GM12878 (cell line): ENCODE results near the gene VEPH1. TPM values are rescaled to one million over a fixed set of nuclear protein-coding genes. Genes with fewer than 3 reads are reported as not detected.

ENCODE experiments used
- ATAC-seq: fragments of 200-7000 bp; cut with Tn5 transposase; 3 replicates; pipeline ENCODE4 v1.9.1; 2020; ENCODE audit warnings: mild to moderate bottlenecking, moderate library complexity
- BruUV-seq: library from RNA; stranded (reverse); fragments of 400-500 nt; replicated peaks from 2 replicates; lab custom pipeline; 2021; lab: Mats Ljungman, UMichigan
- CTCF ChIA-PET: fragments of 300-600 bp; sonication (Branson Sonifier 250); formaldehyde crosslinking; extraction: SDS; loops from one replicate; lab custom pipeline; 2021; ENCODE audit warnings: inconsistent platforms; lab: Yijun Ruan, JAX
- POLR2A ChIA-PET: fragments of 350-600 bp; formaldehyde crosslinking; extraction: SDS; loops from one replicate; lab custom pipeline; 2021; ENCODE audit warnings: inconsistent platforms; lab: Charles Lee
- RAD21 ChIA-PET: fragments of 300-600 bp; sonication (Branson Sonifier 250); formaldehyde crosslinking; loops from one replicate; lab custom pipeline; 2023; ENCODE audit warnings: antibody characterized with exemption; ENCODE audit not compliant: unreplicated experiment; lab: Charles Lee
- SMC1A ChIA-PET: fragments of 300-600 bp; sonication (Branson Sonifier 250); formaldehyde crosslinking; loops from one replicate; lab custom pipeline; 2023; ENCODE audit not compliant: unreplicated experiment, uncharacterized antibody; lab: Charles Lee
- DNase-seq: peaks from one replicate; pipeline ENCODE4 v3.0.0-alpha.2; 2011; ENCODE audit warnings: low read depth, low spot score
- FAIRE-seq: peaks from 3 replicates; lab custom pipeline; 2011; peaks lifted over from hg19 to GRCh38; lab: Jason Lieb, UNC
- H2AFZ ChIP-seq: 2 replicates; pipeline ENCODE4 v1.6.0; 2011; ENCODE audit warnings: low read depth, low read length, control low read depth; ENCODE audit not compliant: control insufficient read depth
- H3K27ac ChIP-seq: 2 replicates; pipeline ENCODE4 v1.5.1; 2011; ENCODE audit warnings: control low read depth; ENCODE audit not compliant: control insufficient read depth, insufficient read depth
- H3K27me3 ChIP-seq, 2 experiments: replicated peaks in 1 of 2; 2 replicates each; pipeline versions ENCODE4 v1.6.0 to v1.6.1; 2011; ENCODE audit warnings: low read length in 1 of 2; ENCODE audit not compliant: control insufficient read depth in 2 of 2, insufficient read depth in 2 of 2
- H3K36me3 ChIP-seq, 2 experiments: 2 replicates each; pipeline ENCODE4 v1.5.1; 2011; ENCODE audit warnings: low read length in 1 of 2; ENCODE audit not compliant: control insufficient read depth in 2 of 2, insufficient read depth in 2 of 2
- H3K4me1 ChIP-seq: 2 replicates; pipeline ENCODE4 v1.6.1; 2011; ENCODE audit warnings: mild to moderate bottlenecking, low read length, moderate library complexity, mixed read lengths; ENCODE audit not compliant: control insufficient read depth, insufficient read depth
- H3K4me2 ChIP-seq: 2 replicates; pipeline ENCODE4 v1.6.0; 2011; ENCODE audit warnings: control low read depth; ENCODE audit not compliant: control insufficient read depth, insufficient read depth
- H3K4me3 ChIP-seq: fragments of 200-600 bp; sonication (generic); 2 replicates; pipeline ENCODE4 v1.5.1; 2016
- H3K79me2 ChIP-seq: 2 replicates; pipeline ENCODE4 v1.6.0; 2011; ENCODE audit warnings: low read length; ENCODE audit not compliant: control insufficient read depth, insufficient read depth
- H3K9ac ChIP-seq: 2 replicates; pipeline ENCODE4 v1.8.0; 2011; ENCODE audit warnings: low read length, control low read depth, mixed read lengths; ENCODE audit not compliant: control insufficient read depth, insufficient read depth
- H3K9me3 ChIP-seq: replicated peaks from 3 replicates; pipeline ENCODE4 v1.5.1; 2011; ENCODE audit warnings: mild to moderate bottlenecking, low read length; ENCODE audit not compliant: control insufficient read depth, insufficient read depth
- H4K20me1 ChIP-seq: 2 replicates; pipeline ENCODE4 v1.6.0; 2011; ENCODE audit not compliant: control insufficient read depth, insufficient read depth
- BCL11A ChIP-seq: IDR thresholded peaks from 2 replicates; pipeline ENCODE4 v1.6.1; 2011; ENCODE audit warnings: low read depth, low read length
- BCLAF1 ChIP-seq: fragments of 450-650 bp; IDR thresholded peaks from 2 replicates; pipeline ENCODE4 v1.6.1; 2017; ENCODE audit warnings: antibody characterized with exemption, mild to moderate bottlenecking, moderate library complexity
- CBFB ChIP-seq: IDR thresholded peaks from 2 replicates; pipeline ENCODE4 v1.6.1; 2016; ENCODE audit warnings: antibody characterized with exemption, low read depth
- CHD2 ChIP-seq: IDR thresholded peaks from 2 replicates; pipeline ENCODE4 v1.6.1; 2011; ENCODE audit warnings: low read depth, low read length, improper control_type of control experiment, borderline replicate concordance
- CHD4 ChIP-seq: fragments of 200-600 bp; sonication (generic); IDR thresholded peaks from 2 replicates; pipeline ENCODE4 v1.6.1; 2016; ENCODE audit warnings: mild to moderate bottlenecking
- EGR1 ChIP-seq, 2 experiments: IDR thresholded peaks; 1 replicate in 1 of 2; 2 replicates in 1 of 2; pipeline ENCODE4 v1.6.1; 2011 to 2012; ENCODE audit warnings: low read depth in 2 of 2, low read length in 2 of 2, borderline replicate concordance in 1 of 2, mild to moderate bottlenecking in 1 of 2, moderate library complexity in 1 of 2
- HCFC1 ChIP-seq: fragments of 150-350 bp; IDR thresholded peaks from 2 replicates; pipeline ENCODE4 v1.6.1; 2014; ENCODE audit warnings: low read length
- HSF1 ChIP-seq: fragments of 150-350 bp; IDR thresholded peaks from 2 replicates; pipeline ENCODE4 v1.6.1; 2014; ENCODE audit warnings: mild to moderate bottlenecking, low read depth, low read length
- IRF3 ChIP-seq: fragments of 450-650 bp; IDR thresholded peaks from 2 replicates; pipeline ENCODE4 v1.6.1; 2014; ENCODE audit warnings: mild to moderate bottlenecking
- JUND ChIP-seq: IDR thresholded peaks from 2 replicates; pipeline ENCODE4 v1.6.1; 2012; ENCODE audit warnings: low read depth, mild to moderate bottlenecking, low read length, improper control_type of control experiment, moderate library complexity
- NKRF ChIP-seq: fragments of 450-650 bp; conservative IDR thresholded peaks from 2 replicates; pipeline ENCODE4 v1.6.1; 2017; ENCODE audit warnings: mild to moderate bottlenecking, moderate library complexity
- POLR2A ChIP-seq: IDR thresholded peaks from 2 replicates; pipeline ENCODE4 v1.6.1; 2011; ENCODE audit warnings: low read depth, mild to moderate bottlenecking, low read length
- ZNF592 ChIP-seq: fragments of 450-650 bp; IDR thresholded peaks from 2 replicates; pipeline ENCODE4 v1.6.1; 2017; ENCODE audit warnings: mild to moderate bottlenecking, moderate library complexity
- WGBS: methylation state at CpG from one replicate; pipeline ENCODE4 v1.1.6; 2016; ENCODE audit warnings: low lambda C conversion rate; ENCODE audit not compliant: insufficient replicate concordance, insufficient coverage; ENCODE audit errors: missing lambda C conversion rate; 5-methylcytosine and 5-hydroxymethylcytosine counted together
- in situ Hi-C: fragments of 300-500 bp; cut with MboI; formaldehyde crosslinking; loops from 9 replicates; pipeline ENCODE4 v1.14.3; 2018; ENCODE audit warnings: mixed read lengths
- intact Hi-C: fragments of 100-400 bp; cut with micrococcal nuclease; formaldehyde crosslinking; loops from one replicate; pipeline ENCODE4 v1.14.2; 2022; ENCODE audit not compliant: unreplicated experiment
- polyA plus RNA-seq, 11 experiments: library from polyadenylated mRNA; depleted of rRNA in 4 of 11; unstranded in 6 of 11; stranded (reverse) in 5 of 11; fragments of >200 nt; fragmentation: Nextera tagmentation in 4 of 11; fragmentation: Illumina TruSeq in 1 of 11; extraction: Ambion mirVana in 4 of 11; extraction: Trizol in 1 of 11; gene quantifications; 1 replicate in 1 of 11; 2 replicates in 10 of 11; pipeline versions ENCODE4 v1.2.1 to v1.2.3, GENCODE V29; 2011 to 2016; ENCODE audit warnings: inconsistent platforms in 2 of 11, missing spikeins in 2 of 11, low read depth in 1 of 11
- total RNA-seq, 4 experiments: library from RNA; depleted of rRNA in 3 of 4; stranded (reverse); fragments of >200 nt in 3 of 4; fragmentation: Illumina TruSeq in 1 of 4; extraction: Trizol in 1 of 4; gene quantifications; 2 replicates each; pipeline versions ENCODE4 v1.2.1 to v1.2.3, GENCODE V29; 2013 to 2021

The VEPH1 gene
- total and polyA plus RNA-seq, 10 of the 15 experiments (the other 5 are each of a cell fraction or from before 2014, with no cell fraction given) = 0.04 to 0.26 (median 0.17) TPM; not detected in 7

GRCh38 chr3:157219215-157219614 is 284.0 kb downstream of the VEPH1 start:
- WGBS = 62% methylated on average over 3 of the region's 3 CpGs
- BruUV-seq = no TSS peak
- H3K79me2 ChIP-seq = no peaks in the 10 kb centered on the region
- H4K20me1 ChIP-seq = no peaks in the 10 kb centered on the region
- SMC1A ChIA-PET = interaction anchor here (0.7 to 1.0 kb wide), 2 partner anchors 15 to 37 kb away, joined by 3 to 7 read pairs; no protein-coding TSS in a partner anchor
- H3K4me3 ChIP-seq = no peak overlapping the region
- H3K4me1 ChIP-seq = no peaks in the 10 kb centered on the region
- FAIRE-seq (no peak), DNase-seq (no peak), ATAC-seq (no peak)
- H3K4me2 ChIP-seq = no peak overlapping the region
- H3K27ac ChIP-seq = no peak overlapping the region
- POLR2A ChIA-PET = no interaction called here
- in situ Hi-C loops = no loop called here
- H3K9me3 ChIP-seq = no peaks in the 10 kb centered on the region
- CTCF ChIA-PET = interaction anchor here (0.6 to 1.7 kb wide), 2 partner anchors 12 to 193 kb away, joined by 3 to 4 read pairs; no protein-coding TSS in a partner anchor
- intact Hi-C loops = no loop called here
- no peak overlapping the region for H2AFZ ChIP-seq
- H3K36me3 ChIP-seq = no peaks in the 10 kb centered on the region
- no peaks in the 10 kb centered on the region; a peak in 1 of 4 replicates for H3K27me3 ChIP-seq
- RAD21 ChIA-PET = no interaction called here
- no peak overlapping the region for H3K9ac ChIP-seq
- TF ChIP-seq BCL11A (no peak), HSF1 (no peak), CHD2 (no peak), BCLAF1 (no peak), EGR1 (IDR thresholded peaks at IDR 0.05; ENCODE audit: borderline replicate concordance in 1 of 2, low read depth in 2 of 2, low read length in 2 of 2) (no peak), JUND (no peak), POLR2A (no peak), CHD4 (no peak), IRF3 (no peak), NKRF (no peak), HCFC1 (no peak), CBFB (no peak), ZNF592 (no peak)
